Neural progenitor cell (in vitro differentiated cells): ENCODE data around the gene CHCHD6. TPM values are rescaled to one million over a fixed set of nuclear protein-coding genes. Genes with fewer than 3 reads are reported as not detected.

ENCODE experiments used
- DNase-seq: peaks from one replicate; pipeline ENCODE4 v3.0.0-alpha.2; 2016; ENCODE audit warnings: low spot score
- H2AFZ ChIP-seq: fragments of 200-600 bp; sonication (generic); replicated peaks from 2 replicates; pipeline ENCODE4 v1.6.1; 2016; ENCODE audit warnings: antibody characterized with exemption
- H3F3A ChIP-seq: fragments of 200-600 bp; sonication (generic); 2 replicates; pipeline ENCODE4 v1.6.1; 2016; ENCODE audit warnings: antibody characterized with exemption, low read depth
- H3K27ac ChIP-seq: fragments of 200-600 bp; sonication (generic); 2 replicates; pipeline ENCODE4 v1.5.1; 2016; ENCODE audit warnings: mild to moderate bottlenecking
- H3K27me3 ChIP-seq: fragments of 200-600 bp; sonication (generic); 2 replicates; pipeline ENCODE4 v1.6.1; 2016; ENCODE audit warnings: mild to moderate bottlenecking, moderate library complexity
- H3K36me3 ChIP-seq: fragments of 200-600 bp; sonication (generic); 2 replicates; pipeline ENCODE4 v1.5.1; 2016
- H3K4me1 ChIP-seq: fragments of 200-600 bp; sonication (generic); 2 replicates; pipeline ENCODE4 v1.6.1; 2016; ENCODE audit warnings: mixed run types
- H3K4me2 ChIP-seq: fragments of 200-600 bp; sonication (generic); 2 replicates; pipeline ENCODE4 v1.6.1; 2016
- H3K4me3 ChIP-seq: fragments of 200-600 bp; sonication (generic); 2 replicates; pipeline ENCODE4 v1.5.1; 2016
- H3K79me2 ChIP-seq: fragments of 200-600 bp; sonication (generic); 2 replicates; pipeline ENCODE4 v1.6.1; 2016; ENCODE audit warnings: low read depth
- H3K9ac ChIP-seq: fragments of 200-600 bp; sonication (generic); 2 replicates; pipeline ENCODE4 v1.6.1; 2016
- H3K9me3 ChIP-seq: fragments of 200-600 bp; sonication (generic); 2 replicates; pipeline ENCODE4 v1.5.1; 2016; ENCODE audit warnings: low read depth
- H4K20me1 ChIP-seq: fragments of 200-600 bp; sonication (generic); 2 replicates; pipeline ENCODE4 v1.6.1; 2016; ENCODE audit warnings: low read depth
- H3K27ac Mint-ChIP-seq: 3 replicates; pipeline ENCODE4 v1.8.0; 2021; ENCODE audit warnings: mixed read lengths
- H3K27me3 Mint-ChIP-seq: 2 replicates; pipeline ENCODE4 v1.8.0; 2022; ENCODE audit warnings: low read depth, mild to moderate bottlenecking, inconsistent platforms, moderate library complexity, mixed read lengths; ENCODE audit not compliant: insufficient read depth
- H3K36me3 Mint-ChIP-seq: 3 replicates; pipeline ENCODE4 v1.8.0; 2021; ENCODE audit warnings: mixed read lengths
- H3K4me1 Mint-ChIP-seq: 3 replicates; pipeline ENCODE4 v1.8.0; 2021; ENCODE audit warnings: mixed read lengths
- H3K4me3 Mint-ChIP-seq: 3 replicates; pipeline ENCODE4 v1.8.0; 2021; ENCODE audit warnings: mild to moderate bottlenecking, moderate library complexity, mixed read lengths
- H3K9me3 Mint-ChIP-seq: 3 replicates; pipeline ENCODE4 v1.8.0; 2020; ENCODE audit warnings: mixed read lengths
- CTCF ChIP-seq: fragments of 200-600 bp; sonication (generic); IDR thresholded peaks from 2 replicates; pipeline ENCODE4 v1.5.1; 2017; ENCODE audit warnings: antibody characterized with exemption, mild to moderate bottlenecking
- EZH2 ChIP-seq: fragments of 200-600 bp; sonication (generic); IDR thresholded peaks from 2 replicates; pipeline ENCODE4 v1.6.1; 2017; ENCODE audit warnings: antibody characterized with exemption, mild to moderate bottlenecking, moderate library complexity
- EZH2phosphoT487 ChIP-seq: fragments of 200-600 bp; sonication (generic); IDR thresholded peaks from 2 replicates; pipeline ENCODE4 v1.6.1; 2017; ENCODE audit warnings: antibody characterized with exemption
- total RNA-seq: library from RNA; depleted of rRNA; stranded (reverse); fragments of >200 nt; gene quantifications from 2 replicates; pipeline ENCODE4 v1.2.3, GENCODE V29; 2015; ENCODE audit warnings: low replicate concordance

Gene CHCHD6
- total RNA-seq, 1 donor from 2014 or later, result 35.7 TPM

GRCh38 chr3:126751611-126752302, 47.7 kb downstream of the CHCHD6 start:
- no peak overlapping the region for H3K4me3 ChIP-seq
- H3K79me2 ChIP-seq, result no peaks in the 10 kb centered on the region
- no peak overlapping the region for H3K27ac Mint-ChIP-seq
- H4K20me1 ChIP-seq, result peaks cover 5% of the 10 kb centered on the region
- H3K36me3 ChIP-seq, result no peaks in the 10 kb centered on the region
- peaks cover 11% of the 10 kb centered on the region for H3K36me3 Mint-ChIP-seq
- no peak overlapping the region for H3K9ac ChIP-seq
- no peaks in the 10 kb centered on the region for H3K27me3 ChIP-seq
- TF ChIP-seq EZH2 (no peak), CTCF (no peak), EZH2phosphoT487 (no peak)
- no peaks in the 10 kb centered on the region for H3K9me3 ChIP-seq
- peaks cover 34% of the 10 kb centered on the region for H3K4me1 Mint-ChIP-seq
- peak overlapping the region; percentile 6 for H3K4me2 ChIP-seq
- no peak overlapping the region for H3K4me3 Mint-ChIP-seq
- peaks cover 15% of the 10 kb centered on the region for H3F3A ChIP-seq
- H3K9me3 Mint-ChIP-seq, result no peaks in the 10 kb centered on the region
- peaks cover 2% of the 10 kb centered on the region for H3K27me3 Mint-ChIP-seq
- H3K4me1 ChIP-seq, result peaks cover 12% of the 10 kb centered on the region
- no peak overlapping the region for H3K27ac ChIP-seq
- no peak overlapping the region for H2AFZ ChIP-seq
- DNase-seq, result no peak

- peak overlapping the region; percentile 43 for H3K27ac Mint-ChIP-seq
- Histone ChIP-seq H2AFZ (no peak overlapping the region), H3K36me3 (no peaks in the 10 kb centered on the region), H3K27ac (no peak overlapping the region), H3K27me3 (no peaks in the 10 kb centered on the region), H3K9ac (no peak overlapping the region), H3K4me1 (peaks cover 12% of the 10 kb centered on the region), H3K4me3 (no peak overlapping the region), H3K79me2 (no peaks in the 10 kb centered on the region), H3F3A (peaks cover 15% of the 10 kb centered on the region), H3K9me3 (no peaks in the 10 kb centered on the region), H3K4me2 (peak overlapping the region; percentile 12), H4K20me1 (peaks cover 5% of the 10 kb centered on the region)
- H3K9me3 Mint-ChIP-seq, result no peaks in the 10 kb centered on the region
- peaks cover 11% of the 10 kb centered on the region for H3K36me3 Mint-ChIP-seq
- H3K4me1 Mint-ChIP-seq, result peaks cover 32% of the 10 kb centered on the region
- H3K27me3 Mint-ChIP-seq, result peaks cover 2% of the 10 kb centered on the region
- no peak overlapping the region for H3K4me3 Mint-ChIP-seq
- DNase-seq, result peak; percentile 92
- no peak for TF ChIP-seq EZH2
- peak; percentile 92 for TF ChIP-seq CTCF
Measured at GRCh38 chr3:126752303-126753190, 48.5 kb downstream of the CHCHD6 start.

GRCh38 chr3:126753191-126754160, 49.4 kb downstream of the CHCHD6 start:
- no peak for DNase-seq
- H3K9me3 Mint-ChIP-seq, result no peaks in the 10 kb centered on the region
- Histone ChIP-seq H3K4me3 (no peak overlapping the region), H3K79me2 (no peaks in the 10 kb centered on the region), H2AFZ (no peak overlapping the region), H3K9ac (no peak overlapping the region), H3F3A (peaks cover 15% of the 10 kb centered on the region), H4K20me1 (peaks cover 5% of the 10 kb centered on the region), H3K27me3 (no peaks in the 10 kb centered on the region), H3K27ac (no peak overlapping the region), H3K9me3 (no peaks in the 10 kb centered on the region), H3K4me2 (no peak overlapping the region), H3K4me1 (peaks cover 12% of the 10 kb centered on the region), H3K36me3 (no peaks in the 10 kb centered on the region)
- peaks cover 2% of the 10 kb centered on the region for H3K27me3 Mint-ChIP-seq
- peak overlapping the region; percentile 61 for H3K27ac Mint-ChIP-seq
- no peak for TF ChIP-seq EZH2
- no peak for TF ChIP-seq CTCF
- TF ChIP-seq EZH2phosphoT487, result no peak
- H3K4me1 Mint-ChIP-seq, result peaks cover 32% of the 10 kb centered on the region
- no peak overlapping the region for H3K4me3 Mint-ChIP-seq
- peaks cover 6% of the 10 kb centered on the region for H3K36me3 Mint-ChIP-seq
